Hepatic stellate cell (primary cell): ENCODE results near the gene HCLS1.
"Not testable (repeated sequence)": the region's sequence is repeated elsewhere in the genome, so short reads cannot be mapped to it uniquely, and the experiment has no call there.

Experiments used
- DNase-seq: peaks from one replicate; pipeline ENCODE4 v3.0.0; 2011; ENCODE audit warnings: low spot score

The HCLS1 gene

DNA sequence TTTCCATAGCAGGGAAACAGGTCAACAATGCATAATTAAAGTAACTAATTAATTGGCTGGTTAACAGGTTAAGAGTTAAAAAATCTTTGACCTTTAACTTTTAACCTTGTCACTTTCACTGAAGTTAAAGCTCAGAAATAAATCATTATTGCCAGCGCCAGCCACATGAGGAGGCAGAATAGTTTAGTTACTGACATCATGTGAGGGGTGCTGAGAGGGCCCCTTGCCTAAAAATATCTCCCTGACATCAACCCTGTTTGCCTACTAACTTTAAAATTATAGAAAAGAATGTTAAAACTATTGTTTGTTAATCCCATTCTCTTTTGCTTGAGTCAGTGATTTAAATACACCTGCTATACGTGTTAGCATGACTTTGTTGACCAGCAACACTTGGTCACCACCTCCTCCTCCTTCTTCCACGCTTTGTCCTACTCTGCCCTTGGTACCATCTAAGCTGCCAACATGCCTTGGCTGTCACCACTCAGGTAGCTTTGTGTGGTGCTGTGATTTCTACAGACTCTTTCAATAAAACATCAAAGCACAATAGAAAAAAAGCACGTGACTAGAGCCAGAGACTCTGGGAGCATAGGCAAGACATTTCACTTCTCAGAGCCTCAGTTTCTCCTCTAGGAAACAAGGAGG is 64.8 kb downstream of the HCLS1 start:
- no peak for DNase-seq

DNA sequence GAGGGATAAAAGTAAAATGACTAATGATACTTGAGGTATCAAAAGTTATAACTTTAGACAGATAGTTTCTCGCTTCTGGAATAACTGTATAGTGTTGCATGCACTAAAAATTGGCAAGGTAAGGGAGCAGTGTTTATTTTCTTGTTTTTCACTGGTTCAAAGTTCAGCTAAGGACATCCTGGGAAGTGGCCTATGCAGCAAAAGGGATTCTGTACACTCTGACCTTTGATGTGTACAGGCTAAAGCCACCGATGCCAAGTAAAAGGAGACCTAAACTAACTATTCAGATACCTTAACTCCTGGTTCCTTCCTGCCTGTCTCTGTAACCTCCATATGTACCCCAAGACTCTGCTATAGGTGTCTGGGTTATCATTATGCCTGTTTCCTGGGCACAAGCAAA is 65.9 kb downstream of the HCLS1 start:
- DNase-seq: no peak

DNA sequence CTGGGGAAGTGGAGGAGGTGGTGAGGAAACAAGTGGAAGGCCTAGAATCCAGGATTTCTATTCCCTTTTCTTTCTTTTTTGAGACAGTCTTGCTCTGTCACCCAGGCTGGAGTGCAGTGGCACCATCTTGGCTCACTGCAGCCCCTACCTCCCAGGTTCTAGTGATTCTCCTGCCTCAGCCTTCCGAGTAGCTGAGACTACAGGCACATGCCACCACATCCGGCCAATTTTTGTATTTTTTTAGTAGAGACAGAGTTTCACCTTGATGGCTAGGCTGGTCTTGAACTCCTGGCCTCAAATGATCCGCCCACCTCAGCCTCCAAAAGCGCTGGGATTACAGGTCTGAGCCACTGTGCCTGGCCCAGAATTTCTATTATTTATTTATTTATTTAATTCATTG is 66.9 kb downstream of the HCLS1 start:
- DNase-seq: not testable (repeated sequence)

DNA sequence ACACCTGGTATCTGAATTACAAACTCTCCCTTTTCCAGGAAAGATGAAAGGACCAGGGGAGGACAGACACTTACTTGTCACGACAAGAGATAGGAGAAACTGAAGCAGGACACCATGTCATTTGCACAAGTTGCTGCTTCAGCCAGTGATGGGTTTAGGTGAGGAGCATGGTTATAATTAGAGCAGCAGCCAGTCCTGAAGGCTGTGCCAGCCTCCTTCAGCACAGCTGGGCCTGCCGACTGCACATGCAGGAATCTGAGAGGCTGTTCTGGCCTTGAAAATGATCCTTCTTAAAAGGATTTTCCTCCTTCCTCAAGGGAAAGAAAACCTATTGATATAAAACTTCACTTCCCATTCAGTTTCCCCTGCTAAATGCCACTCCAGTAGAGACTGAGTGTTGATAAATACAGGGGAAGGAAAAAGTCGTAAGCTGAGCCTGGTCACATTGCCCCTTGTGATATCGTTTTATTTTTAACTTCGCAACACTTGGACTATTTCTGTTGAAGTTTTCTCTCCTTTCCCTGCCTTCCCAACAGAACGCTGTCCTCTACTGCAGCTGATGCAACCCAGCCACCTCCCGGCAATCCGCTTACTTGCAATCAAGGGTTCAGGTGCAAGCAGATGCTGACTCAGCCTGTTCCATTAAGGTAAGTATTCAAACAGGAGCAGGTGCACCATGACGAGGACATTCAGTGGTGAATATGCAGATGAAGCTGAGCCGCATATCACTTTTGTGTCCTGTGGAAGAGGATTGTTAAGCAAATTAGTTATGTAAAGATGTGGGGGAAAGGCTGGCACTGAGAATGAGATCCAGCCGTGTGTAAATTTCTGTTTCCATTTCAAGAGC is 67.6 kb downstream of the HCLS1 start, which contains the start of gene FBXO40:
Gene FBXO40 (plus strand): TSS at position 524 of the 847 bp plus-strand sequence. CDS start 27,197 bp downstream, outside the sequence.
- no peak for DNase-seq

DNA sequence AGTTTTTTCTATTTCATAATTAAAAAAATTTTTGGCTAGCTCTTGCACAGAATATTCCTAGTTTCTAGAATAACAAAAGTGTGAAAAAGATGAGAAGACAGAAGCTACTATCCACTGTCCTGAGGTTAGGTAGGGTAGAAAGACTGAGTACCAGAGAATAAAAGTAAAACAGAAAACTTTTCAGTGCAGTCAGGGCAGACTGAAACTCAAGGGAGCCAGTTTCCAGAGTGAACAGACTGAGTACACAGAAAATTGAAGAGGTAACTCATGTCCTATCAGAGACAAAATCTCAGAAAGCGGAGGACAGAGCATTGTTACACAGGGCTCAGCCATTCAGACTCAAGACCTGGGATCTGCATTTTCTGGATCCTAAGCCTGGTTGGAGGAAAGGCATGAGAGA is 76.3 kb downstream of the HCLS1 start:
- DNase-seq: no peak

DNA sequence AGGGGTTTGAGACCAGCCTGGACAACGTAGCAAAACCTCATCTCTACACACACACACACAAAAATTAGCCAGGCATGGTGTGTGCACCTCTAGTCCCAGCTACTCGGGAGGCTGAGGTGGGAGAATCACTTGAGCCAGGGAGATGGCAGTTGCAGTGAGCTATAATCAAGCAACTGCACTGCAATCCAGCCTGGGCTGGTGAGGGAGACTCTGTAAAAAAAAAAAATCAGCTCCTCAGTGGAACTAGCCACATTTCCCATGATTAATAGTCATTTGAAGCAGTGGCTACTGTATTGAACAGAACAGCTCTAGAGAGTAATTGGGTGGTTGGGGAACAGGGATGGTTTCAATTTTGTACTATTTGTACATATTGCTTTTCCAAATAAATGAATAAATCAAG is 79.0 kb downstream of the HCLS1 start:
- no peak for DNase-seq
